Omental fat pad (tissue), 4 donors: ENCODE measurements around the gene SPAG7. TPM values are rescaled to one million over a fixed set of nuclear protein-coding genes. Genes with fewer than 3 reads are reported as not detected.
A peak's percentile ranks its signal among the peaks of the same experiment; 100 is the strongest.
"Not testable (repeated sequence)": the region's sequence is repeated elsewhere in the genome, so short reads cannot be mapped to it uniquely, and the experiment has no call there.

ENCODE experiments used
- ATAC-seq: fragments of 150-250 bp; one replicate; pipeline ENCODE4 v1.9.1; 2016; ENCODE audit warnings: mild to moderate bottlenecking, moderate library complexity; ENCODE audit not compliant: low FRiP score
- DNase-seq: peaks from one replicate; pipeline ENCODE4 v3.0.0-alpha.2; 2019; ENCODE audit warnings: low spot score
- small RNA-seq: library from RNA; depleted of rRNA; stranded (forward); fragments of <200 nt; gene quantifications from one replicate; pipeline ENCODE3, GENCODE V24; 2016
- total RNA-seq, 4 donors: library from RNA; depleted of rRNA; stranded (reverse); fragments of >200 nt; gene quantifications; one replicate each; pipeline ENCODE4 v1.1.0, GENCODE V29; 2016
- TF ChIP-seq, protein P1 (sequence below), 3 donors: fragments of 450-650 bp; IDR thresholded peaks; one replicate each; pipeline ENCODE4 v1.5.1; 2016 to 2017; ENCODE audit warnings: antibody characterized with exemption in 3 of 3, mild to moderate bottlenecking in 3 of 3, moderate library complexity in 2 of 3

The SPAG7 gene
- total RNA-seq, 4 donors from 2014 or later = 45.3 to 71.0 (median 47.5) TPM

DNA sequence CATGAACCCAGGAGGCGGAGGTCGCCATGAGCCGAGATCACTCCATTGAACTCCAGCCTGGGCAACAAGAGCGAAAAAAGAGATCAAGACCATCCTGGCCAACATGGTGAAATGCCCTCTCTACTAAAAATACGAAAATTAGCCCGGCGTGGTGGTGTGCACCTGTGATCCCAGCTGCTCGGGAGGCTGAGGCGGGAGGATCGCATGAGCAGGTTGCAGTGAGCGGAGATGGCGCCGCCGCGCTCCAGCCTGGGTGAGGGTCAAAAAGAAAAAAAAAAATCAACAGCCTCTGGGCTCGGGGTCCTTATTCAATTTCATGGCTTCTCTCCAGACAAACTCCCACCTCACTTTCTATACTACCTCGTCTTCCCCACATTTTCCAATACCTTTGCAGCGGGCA lies 38.7 kb downstream of the SPAG7 start:
- DNase-seq (no peak), ATAC-seq (no peak)
- TF ChIP-seq, protein P1, sequence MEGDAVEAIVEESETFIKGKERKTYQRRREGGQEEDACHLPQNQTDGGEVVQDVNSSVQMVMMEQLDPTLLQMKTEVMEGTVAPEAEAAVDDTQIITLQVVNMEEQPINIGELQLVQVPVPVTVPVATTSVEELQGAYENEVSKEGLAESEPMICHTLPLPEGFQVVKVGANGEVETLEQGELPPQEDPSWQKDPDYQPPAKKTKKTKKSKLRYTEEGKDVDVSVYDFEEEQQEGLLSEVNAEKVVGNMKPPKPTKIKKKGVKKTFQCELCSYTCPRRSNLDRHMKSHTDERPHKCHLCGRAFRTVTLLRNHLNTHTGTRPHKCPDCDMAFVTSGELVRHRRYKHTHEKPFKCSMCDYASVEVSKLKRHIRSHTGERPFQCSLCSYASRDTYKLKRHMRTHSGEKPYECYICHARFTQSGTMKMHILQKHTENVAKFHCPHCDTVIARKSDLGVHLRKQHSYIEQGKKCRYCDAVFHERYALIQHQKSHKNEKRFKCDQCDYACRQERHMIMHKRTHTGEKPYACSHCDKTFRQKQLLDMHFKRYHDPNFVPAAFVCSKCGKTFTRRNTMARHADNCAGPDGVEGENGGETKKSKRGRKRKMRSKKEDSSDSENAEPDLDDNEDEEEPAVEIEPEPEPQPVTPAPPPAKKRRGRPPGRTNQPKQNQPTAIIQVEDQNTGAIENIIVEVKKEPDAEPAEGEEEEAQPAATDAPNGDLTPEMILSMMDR (IDR thresholded peaks at IDR 0.05) = no peak

DNA sequence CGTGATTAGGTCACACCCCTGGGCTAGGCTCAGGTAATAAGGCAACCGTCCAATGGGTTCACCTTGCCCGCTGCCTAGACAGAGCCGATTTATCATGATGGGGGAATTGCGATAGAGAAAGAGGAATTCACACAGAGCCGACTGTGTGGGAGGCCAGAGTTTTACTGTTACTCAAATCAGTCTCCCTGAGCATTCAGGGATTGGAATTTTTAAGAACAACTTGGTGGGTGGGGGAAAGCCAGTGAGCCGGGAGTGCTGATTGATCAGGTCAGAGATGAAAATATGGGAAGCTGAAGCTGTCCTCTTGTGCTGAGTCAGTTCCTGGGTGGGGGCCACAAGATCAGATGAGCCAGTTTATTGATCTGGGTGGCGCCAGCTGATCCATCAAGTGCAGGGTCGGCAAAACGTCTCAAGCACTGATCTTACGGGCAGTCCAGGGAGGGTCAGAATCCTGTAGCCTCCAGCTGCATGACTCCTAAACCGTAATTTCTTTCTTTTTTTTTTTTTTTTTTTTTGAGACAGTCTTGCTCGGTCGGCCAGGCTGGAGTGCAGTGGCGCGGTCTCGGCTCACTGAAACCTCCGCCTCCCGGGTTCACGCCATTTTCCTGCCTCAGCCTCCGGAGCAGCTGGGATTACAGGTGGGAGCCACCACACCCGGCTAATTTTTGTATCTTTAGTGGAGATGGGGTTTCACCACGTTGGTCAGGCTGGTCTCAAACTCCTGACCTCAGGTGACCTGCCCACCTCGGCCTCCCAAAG lies 40.9 kb downstream of the SPAG7 start:
- not testable (repeated sequence) for ATAC-seq, DNase-seq

DNA sequence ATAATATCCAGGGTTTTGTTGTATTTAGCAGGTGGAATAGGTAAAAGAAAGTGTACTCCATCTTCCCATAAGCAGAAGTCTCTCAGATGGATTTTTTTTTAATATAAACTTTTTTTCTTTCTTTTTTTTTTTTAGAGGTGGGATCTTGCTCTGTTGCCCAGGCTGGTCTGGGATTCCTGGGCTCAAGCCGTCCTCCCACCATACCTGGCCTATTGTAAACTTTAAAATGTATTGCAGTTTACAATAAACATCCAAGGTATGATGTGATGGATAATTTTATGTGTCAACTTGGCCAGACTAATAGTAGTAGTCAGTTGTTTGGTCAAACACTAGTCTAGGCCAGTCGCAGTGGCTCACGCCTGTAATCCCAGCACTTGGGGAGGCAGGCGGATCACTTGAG lies 46.3 kb downstream of the SPAG7 start:
- DNase-seq (no peak), ATAC-seq (no peak)
- TF ChIP-seq, protein P1 (IDR thresholded peaks at IDR 0.05) = no peak

DNA sequence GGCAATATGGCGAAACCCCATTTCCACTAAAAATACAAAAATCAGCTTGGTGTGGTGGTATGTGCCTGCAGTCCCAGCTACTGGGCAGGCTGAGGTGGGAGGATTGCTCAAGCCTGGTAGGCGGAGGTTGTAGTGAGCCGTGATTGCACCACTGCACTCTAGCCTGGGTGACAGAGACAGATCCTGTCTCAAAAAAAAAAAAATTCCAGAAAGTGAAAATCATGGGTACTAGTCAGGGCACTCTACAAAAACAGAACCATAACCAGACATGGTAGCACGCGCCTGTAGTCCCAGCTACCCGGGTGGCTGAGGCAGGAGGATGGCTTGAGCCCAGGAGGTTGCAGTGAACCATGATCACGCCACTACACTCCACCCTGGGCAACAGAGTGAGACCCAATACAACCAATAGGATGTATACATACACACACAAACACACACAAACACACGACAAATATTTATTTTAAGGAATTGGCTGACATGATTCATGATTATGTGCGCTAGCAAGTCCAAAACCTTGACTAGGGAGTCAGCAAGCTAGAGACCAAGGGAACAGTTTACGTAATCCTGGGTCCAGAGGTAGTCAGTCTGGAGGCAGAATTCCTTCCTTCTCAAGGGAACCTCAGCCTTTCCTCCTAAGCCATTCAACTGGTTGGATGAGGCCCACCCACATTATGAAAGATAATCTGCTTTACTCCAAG lies 47.1 kb downstream of the SPAG7 start:
- no peak for DNase-seq
- TF ChIP-seq, protein P1 (IDR thresholded peaks at IDR 0.05) = no peak
- peak; percentile 57 for ATAC-seq

DNA sequence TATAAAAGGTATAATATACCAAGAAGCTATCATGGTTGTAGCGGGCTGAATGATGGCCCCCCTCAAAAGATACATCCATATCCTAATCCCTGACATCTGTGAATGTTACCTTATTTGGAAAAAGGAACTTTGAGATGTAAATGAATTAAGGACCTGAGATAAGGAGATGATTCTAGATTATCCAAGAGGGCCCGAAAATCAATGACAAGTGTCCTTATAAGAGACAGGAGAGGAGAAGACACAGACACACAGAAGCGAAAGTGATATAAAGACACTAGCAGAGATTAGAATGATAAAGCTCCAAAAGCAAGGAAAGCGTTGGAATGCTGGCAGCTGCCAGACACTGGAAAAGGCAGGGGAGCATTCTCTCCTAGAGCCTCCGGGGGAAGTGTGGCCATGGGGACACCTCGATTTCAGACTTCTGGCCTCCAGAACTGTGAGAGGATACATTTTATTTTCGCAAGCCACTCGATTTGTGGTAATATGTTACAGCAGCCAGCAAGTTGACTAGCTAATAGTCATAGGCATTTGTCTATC lies 48.0 kb downstream of the SPAG7 start:
- ATAC-seq = no peak
- no peak for DNase-seq
- TF ChIP-seq, protein P1 (IDR thresholded peaks at IDR 0.05) = no peak

DNA sequence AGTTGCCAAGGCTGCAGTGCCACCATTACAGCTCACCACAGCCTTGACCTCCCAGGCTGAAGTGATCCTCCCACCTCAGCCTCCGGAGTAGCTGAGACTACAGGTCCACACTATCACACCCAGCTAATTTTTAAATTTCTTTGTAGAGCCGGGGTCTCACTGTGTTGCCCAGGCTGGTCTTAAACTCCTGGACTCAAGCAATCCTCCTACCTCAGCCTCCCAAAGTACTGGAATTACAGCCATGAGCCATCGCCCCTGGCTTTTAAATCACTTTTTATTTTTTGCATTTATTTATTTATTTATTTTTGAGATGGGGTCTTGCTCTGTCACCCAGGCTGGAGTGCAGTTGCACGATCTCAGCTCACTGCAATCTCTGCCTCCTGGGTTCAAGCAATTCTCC lies 53.1 kb downstream of the SPAG7 start:
- not testable (repeated sequence) for ATAC-seq, DNase-seq

DNA sequence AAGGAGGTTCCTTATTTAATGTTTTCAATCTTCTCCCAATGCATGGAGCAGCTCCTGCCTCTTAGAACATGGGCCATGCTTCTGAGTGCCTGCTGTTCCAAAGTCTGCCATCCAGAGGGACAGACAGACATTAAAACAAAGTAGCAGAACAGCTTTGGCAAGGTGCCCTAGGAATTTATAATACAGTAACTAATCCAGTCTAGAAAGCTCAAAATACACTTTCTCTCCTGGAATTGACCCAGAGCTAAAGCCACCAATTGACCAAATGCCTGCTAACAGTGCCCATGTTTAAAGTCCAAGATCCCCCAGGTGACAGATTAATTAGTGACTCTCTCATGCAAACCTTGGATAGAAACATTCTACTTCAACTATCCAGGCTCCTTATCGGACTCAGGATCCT lies 53.6 kb downstream of the SPAG7 start:
- no peak for ATAC-seq
- no peak for DNase-seq
- TF ChIP-seq, protein P1 (IDR thresholded peaks at IDR 0.05) = no peak

Small RNAs within 50 kb of the gene (small RNA-seq; reads per million reads assigned to genes)
- gene MIR6864 (not detected), gene MIR6865 (not detected)

Other genes with a start within 250 kb of the SPAG7 start
- 10 to 100 TPM; 21.6 to 27.5 (median 26.7) TPM for gene MED11, start 236.4 kb downstream of the SPAG7 start, total RNA-seq
- 1 to 10 TPM in 2 of 4 donors, under 1 TPM in 1, not detected in 1; 0.46 to 4.1 (median 1.9) TPM for gene ZMYND15, start 228.0 kb downstream of the SPAG7 start, total RNA-seq
- gene CXCL16, start 227.9 kb downstream of the SPAG7 start, total RNA-seq = 10 to 100 TPM; 16.6 to 92.1 (median 26.5) TPM
- gene TM4SF5, start 195.9 kb downstream of the SPAG7 start, total RNA-seq = not detected
- gene VMO1, start 181.5 kb downstream of the SPAG7 start, total RNA-seq = 10 to 100 TPM in 1 of 4 donors, 1 to 10 TPM in 3; 2.1 to 13.1 (median 8.4) TPM
- not detected for gene GLTPD2, start 178.9 kb downstream of the SPAG7 start, total RNA-seq
- gene PSMB6, start 171.7 kb downstream of the SPAG7 start, total RNA-seq = 100 to 1,000 TPM; 109 to 164 (median 150) TPM
- 10 to 100 TPM; 20.8 to 29.2 (median 24.3) TPM for gene PLD2, start 160.7 kb downstream of the SPAG7 start, total RNA-seq
- gene MINK1, start 134.5 kb downstream of the SPAG7 start, total RNA-seq = 10 to 100 TPM; 24.4 to 57.8 (median 31.9) TPM
- gene C17orf107, start 68.3 kb downstream of the SPAG7 start, total RNA-seq = 1 to 10 TPM in 3 of 4 donors, under 1 TPM in 1; 0.63 to 8.4 (median 3.3) TPM
- 1 to 10 TPM in 3 of 4 donors, under 1 TPM in 1; 0.50 to 3.6 (median 1.5) TPM for gene CHRNE, start 64.7 kb downstream of the SPAG7 start, total RNA-seq
- gene GP1BA, start 35.5 kb downstream of the SPAG7 start, total RNA-seq = not detected
- 10 to 100 TPM; 38.9 to 74.2 (median 47.1) TPM for gene SLC25A11, start 27.8 kb downstream of the SPAG7 start, total RNA-seq
- 10 to 100 TPM; 24.5 to 34.4 (median 32.0) TPM for gene RNF167, start 27.5 kb downstream of the SPAG7 start, total RNA-seq
- 100 to 1,000 TPM; 444 to 699 (median 616) TPM for gene PFN1, start 19.3 kb downstream of the SPAG7 start, total RNA-seq
- 1 to 10 TPM; 2.8 to 5.3 (median 3.3) TPM for gene ENO3, start 16.7 kb downstream of the SPAG7 start, total RNA-seq
- 10 to 100 TPM; 11.4 to 27.7 (median 21.4) TPM for gene CAMTA2, start 19.9 kb upstream of the SPAG7 start, total RNA-seq
- gene INCA1, start 29.7 kb upstream of the SPAG7 start, total RNA-seq = 1 to 10 TPM in 3 of 4 donors, not detected in 1; 1.0 to 1.4 (median 1.3) TPM
- 10 to 100 TPM; 64.5 to 92.5 (median 76.4) TPM for gene KIF1C, start 30.1 kb upstream of the SPAG7 start, total RNA-seq
- gene SLC52A1, start 67.6 kb upstream of the SPAG7 start, total RNA-seq = not detected
- 1 to 10 TPM; 3.1 to 6.6 (median 3.9) TPM for gene ZFP3, start 110.7 kb upstream of the SPAG7 start, total RNA-seq
- 10 to 100 TPM in 1 of 4 donors, 1 to 10 TPM in 3; 3.8 to 14.3 (median 6.5) TPM for gene ZNF232, start 144.1 kb upstream of the SPAG7 start, total RNA-seq
- gene USP6, start 148.2 kb upstream of the SPAG7 start, total RNA-seq = 1 to 10 TPM in 1 of 4 donors, under 1 TPM in 2, not detected in 1; 0.06 to 3.8 (median 0.24) TPM
- gene ZNF594, start 224.1 kb upstream of the SPAG7 start, total RNA-seq = 10 to 100 TPM in 1 of 4 donors, 1 to 10 TPM in 3; 7.0 to 21.6 (median 8.9) TPM